Left ventricle myocardium inferior (tissue), 1 donor: Measurements from ENCODE around the gene MAP3K3. TPM values are rescaled to one million over a fixed set of nuclear protein-coding genes. Genes with fewer than 3 reads are reported as not detected.

Source experiments
- DNase-seq: peaks from one replicate; pipeline ENCODE4 v3.0.0-alpha.2; 2020
- H3K27ac ChIP-seq: fragments of 200-600 bp; replicated peaks from 2 replicates; pipeline ENCODE4 v1.8.0; 2021
- H3K27me3 ChIP-seq: fragments of 200-600 bp; 2 replicates; pipeline ENCODE4 v1.8.0; 2021; ENCODE audit warnings: low read depth
- H3K36me3 ChIP-seq: fragments of 200-600 bp; 2 replicates; pipeline ENCODE4 v1.8.0; 2021
- H3K4me1 ChIP-seq: fragments of 200-600 bp; 2 replicates; pipeline ENCODE4 v1.8.0; 2021
- H3K4me3 ChIP-seq: fragments of 200-600 bp; 2 replicates; pipeline ENCODE4 v1.8.0; 2021; ENCODE audit warnings: mild to moderate bottlenecking, moderate library complexity
- H3K9me3 ChIP-seq: fragments of 200-600 bp; replicated peaks from 2 replicates; pipeline ENCODE4 v1.8.0; 2021
- intact Hi-C: fragments of 100-400 bp; cut with micrococcal nuclease; formaldehyde crosslinking; loops from one replicate; pipeline ENCODE4 v1.11.0; 2022
- total RNA-seq: library from RNA; stranded (reverse); fragmentation: NEBNext Ultra II Directional; extraction: Animal tissue kit (Norgen Biotek cat#: 25700); gene quantifications from one replicate; pipeline ENCODE4 v1.2.1, GENCODE V29; 2021
- TF ChIP-seq, protein P1 (sequence below): fragments of 200-600 bp; IDR thresholded peaks from 2 replicates; pipeline ENCODE4 v1.8.0; 2021; ENCODE audit warnings: antibody characterized with exemption, mild to moderate bottlenecking, borderline replicate concordance
- donor health status: DM: no; HTN: yes; CAD: no; lungs with severe emphysema.

The MAP3K3 gene
- total RNA-seq, 1 donor from 2014 or later: 41.3 TPM

DNA sequence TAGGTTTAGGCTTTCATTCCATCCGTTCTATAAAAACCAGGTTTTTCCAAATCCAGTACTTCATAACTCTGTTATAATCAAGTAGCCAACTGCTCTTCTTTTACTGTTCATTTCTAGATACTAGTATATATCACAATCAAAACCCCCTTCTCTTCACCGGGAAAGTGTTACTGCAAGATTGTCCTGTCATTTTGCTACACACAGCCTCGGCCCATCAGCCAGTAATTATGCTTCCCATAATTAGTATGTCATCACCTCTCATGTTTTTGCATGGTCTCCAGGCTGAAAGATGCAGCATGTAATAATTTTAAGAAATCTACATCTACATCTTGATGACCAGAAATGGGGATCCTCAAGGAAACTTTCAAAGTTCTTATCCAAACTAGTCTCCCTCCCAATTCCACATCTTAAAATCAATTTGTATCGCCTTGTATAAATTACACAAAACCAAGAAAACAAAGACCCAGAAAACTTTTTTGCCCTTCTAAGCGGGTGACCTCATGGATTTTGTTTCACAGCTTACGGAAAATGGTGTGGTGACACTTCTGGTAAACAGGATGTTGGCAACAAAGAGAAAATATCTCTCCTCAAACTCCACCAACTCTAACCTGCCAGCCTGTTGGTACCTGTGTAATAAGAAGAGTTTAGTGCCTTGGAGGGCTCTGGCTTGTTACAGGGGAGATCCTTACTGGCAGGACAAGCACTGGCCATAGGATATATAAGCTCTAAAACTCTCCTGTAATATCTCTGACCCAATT lies 12.2 kb upstream of the MAP3K3 start:
- no peak overlapping the region for H3K4me3 ChIP-seq
- no peaks in the 10 kb centered on the region for H3K9me3 ChIP-seq
- no peak for DNase-seq
- no peak overlapping the region for H3K27ac ChIP-seq
- intact Hi-C loops: loop anchor here (5.0 kb wide), 1 partner anchor 183 kb away; no protein-coding TSS in a partner anchor
- peaks cover 55% of the 10 kb centered on the region for H3K36me3 ChIP-seq
- H3K4me1 ChIP-seq: no peaks in the 10 kb centered on the region
- TF ChIP-seq, protein P1, sequence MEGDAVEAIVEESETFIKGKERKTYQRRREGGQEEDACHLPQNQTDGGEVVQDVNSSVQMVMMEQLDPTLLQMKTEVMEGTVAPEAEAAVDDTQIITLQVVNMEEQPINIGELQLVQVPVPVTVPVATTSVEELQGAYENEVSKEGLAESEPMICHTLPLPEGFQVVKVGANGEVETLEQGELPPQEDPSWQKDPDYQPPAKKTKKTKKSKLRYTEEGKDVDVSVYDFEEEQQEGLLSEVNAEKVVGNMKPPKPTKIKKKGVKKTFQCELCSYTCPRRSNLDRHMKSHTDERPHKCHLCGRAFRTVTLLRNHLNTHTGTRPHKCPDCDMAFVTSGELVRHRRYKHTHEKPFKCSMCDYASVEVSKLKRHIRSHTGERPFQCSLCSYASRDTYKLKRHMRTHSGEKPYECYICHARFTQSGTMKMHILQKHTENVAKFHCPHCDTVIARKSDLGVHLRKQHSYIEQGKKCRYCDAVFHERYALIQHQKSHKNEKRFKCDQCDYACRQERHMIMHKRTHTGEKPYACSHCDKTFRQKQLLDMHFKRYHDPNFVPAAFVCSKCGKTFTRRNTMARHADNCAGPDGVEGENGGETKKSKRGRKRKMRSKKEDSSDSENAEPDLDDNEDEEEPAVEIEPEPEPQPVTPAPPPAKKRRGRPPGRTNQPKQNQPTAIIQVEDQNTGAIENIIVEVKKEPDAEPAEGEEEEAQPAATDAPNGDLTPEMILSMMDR: no peak
- H3K27me3 ChIP-seq: no peaks in the 10 kb centered on the region

DNA sequence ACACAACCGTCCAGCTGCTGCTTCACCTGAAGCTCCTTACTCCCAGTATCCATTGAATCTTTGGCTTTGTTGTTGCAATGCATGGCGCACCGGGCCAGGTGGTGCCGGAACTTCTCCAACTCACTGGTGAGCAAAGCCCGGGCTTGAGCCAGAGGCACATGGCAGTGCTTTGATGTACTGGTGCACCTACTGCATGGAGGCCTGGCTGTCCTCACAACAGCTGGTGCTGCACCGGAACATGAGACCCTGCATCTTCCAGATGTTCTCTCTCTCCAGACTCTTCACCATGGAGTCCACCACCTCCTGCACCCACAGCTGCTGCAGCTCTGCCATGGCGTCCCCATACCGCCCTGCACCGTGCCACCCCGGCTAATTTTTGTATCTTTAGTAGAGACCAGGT lies 11.4 kb upstream of the MAP3K3 start:
- peaks cover 47% of the 10 kb centered on the region for H3K36me3 ChIP-seq
- intact Hi-C loops: loop anchor here (5.0 kb wide), 1 partner anchor 184 kb away; no protein-coding TSS in a partner anchor

DNA sequence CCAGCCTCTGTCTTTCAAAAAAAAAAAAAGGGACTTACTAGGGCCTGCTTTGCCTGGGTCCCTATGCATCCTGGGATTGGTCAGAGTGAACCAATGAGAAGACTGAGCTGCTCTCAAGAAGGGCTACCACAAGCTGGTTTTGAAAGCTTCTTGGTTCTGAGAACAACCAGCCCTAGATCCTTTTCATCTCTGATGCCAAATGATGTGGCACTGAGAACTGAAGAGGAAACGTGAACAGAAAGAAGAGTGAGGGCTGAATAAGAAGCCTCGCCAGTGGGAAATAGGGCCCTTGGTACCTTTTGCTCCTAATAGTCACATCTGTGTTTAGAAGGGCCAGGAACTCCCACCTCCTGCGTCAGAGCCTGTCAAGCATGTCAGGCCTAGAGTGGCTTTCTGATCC lies 10.9 kb upstream of the MAP3K3 start:
- H3K9me3 ChIP-seq: no peaks in the 10 kb centered on the region
- intact Hi-C loops: loop anchor here (5.0 kb wide), 1 partner anchor 184 kb away; no protein-coding TSS in a partner anchor
- peaks cover 42% of the 10 kb centered on the region for H3K36me3 ChIP-seq
- H3K4me1 ChIP-seq: no peaks in the 10 kb centered on the region
- TF ChIP-seq, protein P1: no peak
- no peaks in the 10 kb centered on the region for H3K27me3 ChIP-seq
- DNase-seq: no peak
- H3K27ac ChIP-seq: no peak overlapping the region
- no peak overlapping the region for H3K4me3 ChIP-seq

More for the DNA sequence above, 11.4 kb upstream of the MAP3K3 start:
- Histone ChIP-seq H3K4me3 (no peak overlapping the region), H3K4me1 (no peaks in the 10 kb centered on the region), H3K9me3 (no peaks in the 10 kb centered on the region), H3K27ac (no peak overlapping the region), H3K27me3 (no peaks in the 10 kb centered on the region)
- no peak for DNase-seq
- TF ChIP-seq, protein P1: no peak

DNA sequence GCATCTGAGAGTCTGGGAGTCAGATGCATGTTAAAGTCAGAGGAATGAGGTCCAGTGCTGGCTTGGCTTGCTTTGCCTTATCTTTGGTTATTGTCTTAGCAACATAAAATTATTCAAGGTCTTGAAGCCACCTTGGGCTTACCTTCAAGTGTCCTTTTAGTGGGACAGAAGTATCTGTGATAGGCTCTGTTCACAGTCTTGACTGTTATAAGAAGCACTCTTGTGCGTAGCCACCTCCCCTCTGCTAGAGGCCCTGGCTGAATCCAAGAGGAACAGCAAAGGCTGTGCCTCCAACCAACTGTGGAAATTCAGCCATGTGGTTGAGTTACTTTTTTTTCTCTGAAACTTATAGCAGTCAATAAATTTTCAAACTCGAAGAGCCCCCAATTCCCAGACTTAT lies 8.6 kb upstream of the MAP3K3 start:
- H3K27me3 ChIP-seq: no peaks in the 10 kb centered on the region
- TF ChIP-seq, protein P1: no peak
- intact Hi-C loops: loop anchor here (5.0 kb wide), 1 partner anchor 186 kb away; no protein-coding TSS in a partner anchor
- peaks cover 19% of the 10 kb centered on the region for H3K36me3 ChIP-seq
- H3K27ac ChIP-seq: no peak overlapping the region
- no peaks in the 10 kb centered on the region for H3K4me1 ChIP-seq
- H3K4me3 ChIP-seq: no peak overlapping the region
- DNase-seq: no peak
- no peaks in the 10 kb centered on the region for H3K9me3 ChIP-seq

DNA sequence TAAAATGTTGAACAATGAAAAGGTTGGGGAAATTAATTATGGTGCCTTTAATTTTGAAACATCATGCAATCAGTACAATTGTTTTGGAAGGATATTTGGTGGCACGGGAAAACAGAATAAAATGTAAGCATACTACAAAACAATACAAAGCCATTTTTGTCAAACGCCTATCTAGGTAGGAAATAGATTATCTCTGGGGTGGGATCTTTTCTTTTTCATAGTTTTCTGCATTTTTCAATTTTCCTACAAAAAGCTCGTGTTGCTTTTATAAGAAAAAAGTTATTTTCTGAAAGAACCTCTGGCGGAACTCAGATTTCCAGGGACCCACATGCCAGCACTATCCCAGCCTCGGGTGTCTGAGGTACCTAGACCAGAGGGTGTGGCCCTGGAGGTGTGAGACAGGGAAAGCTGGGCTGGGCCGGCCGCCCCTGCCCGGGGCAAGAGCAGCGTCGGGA lies 961 bp upstream of the MAP3K3 start:
- DNase-seq: no peak
- intact Hi-C loops: no loop called here

More for the DNA sequence above, 961 bp upstream of the MAP3K3 start:
- peaks cover 40% of the 10 kb centered on the region for H3K4me1 ChIP-seq
- TF ChIP-seq, protein P1: no peak
- no peaks in the 10 kb centered on the region for H3K9me3 ChIP-seq
- H3K36me3 ChIP-seq: no peaks in the 10 kb centered on the region
- H3K27me3 ChIP-seq: no peaks in the 10 kb centered on the region
- peak overlapping the region; percentile 93 for H3K27ac ChIP-seq
- peak overlapping the region; percentile 92 for H3K4me3 ChIP-seq
